Heart right ventricle (tissue), 16 donors: ENCODE measurements around the gene EFNB3. TPM values are rescaled to one million over a fixed set of nuclear protein-coding genes. Genes with fewer than 3 reads are reported as not detected.
A peak's percentile ranks its signal among the peaks of the same experiment; 100 is the strongest.

Experiments used
- ATAC-seq, 8 donors: fragments of 200-7000 bp; cut with Tn5 transposase; one replicate each; pipeline ENCODE4 v1.9.1; 2020; ENCODE audit warnings: mild to moderate bottlenecking in 8 of 8, moderate library complexity in 8 of 8, moderate number of reproducible peaks in 1 of 8
- DNase-seq, 2 donors: peaks; one replicate each; pipeline ENCODE4 v3.0.0-alpha.2; 2020
- H3K27ac ChIP-seq, 10 donors: fragments of 200-600 bp; sonication (generic) in 2 of 10; one replicate each; pipeline versions ENCODE4 v1.5.0 to v1.8.0; 2020 to 2022; ENCODE audit warnings: mild to moderate bottlenecking in 3 of 10
- H3K27me3 ChIP-seq, 7 donors: fragments of 200-600 bp; one replicate each; pipeline ENCODE4 v1.8.0; 2021 to 2022; ENCODE audit warnings: mild to moderate bottlenecking in 2 of 7
- H3K36me3 ChIP-seq, 9 donors: fragments of 200-600 bp; sonication (generic) in 1 of 9; one replicate each; pipeline versions ENCODE4 v1.5.0 to v1.8.0; 2020 to 2022; ENCODE audit warnings: mild to moderate bottlenecking in 2 of 9
- H3K4me1 ChIP-seq, 9 donors: fragments of 200-600 bp; sonication (generic) in 1 of 9; one replicate each; pipeline versions ENCODE4 v1.5.0 to v1.8.0; 2020 to 2022; ENCODE audit warnings: mild to moderate bottlenecking in 4 of 9
- H3K4me3 ChIP-seq, 10 donors: fragments of 200-600 bp; sonication (generic) in 2 of 10; one replicate each; pipeline versions ENCODE4 v1.5.0 to v1.8.0; 2020 to 2022; ENCODE audit warnings: mild to moderate bottlenecking in 7 of 10, moderate library complexity in 2 of 10
- H3K9me3 ChIP-seq, 11 donors: fragments of 200-600 bp in 10 of 11; sonication (generic) in 2 of 11; one replicate each; pipeline versions ENCODE4 v1.5.0 to v1.8.0; 2013 to 2022; ENCODE audit warnings: mild to moderate bottlenecking in 2 of 11, control low read depth in 1 of 11, moderate library complexity in 1 of 11
- WGBS, 2 donors: extraction: QIAGEN DNeasy Blood & Tissue Kit; methylation state at CpG; one replicate each; pipeline ENCODE4 v1.1.7; 2013; ENCODE audit warnings: inconsistent platforms in 1 of 2; 5-methylcytosine and 5-hydroxymethylcytosine counted together
- intact Hi-C, 10 donors: fragments of 100-400 bp; cut with DNase I; formaldehyde crosslinking; loops; one replicate each; pipeline versions ENCODE4 v1.11.1 to v1.14.2; 2022
- polyA plus RNA-seq, 2 donors: library from polyadenylated mRNA; stranded (reverse); fragments of 200-250 nt; gene quantifications; one replicate each; pipeline ENCODE4 v1.2.3, GENCODE V29; 2013
- total RNA-seq, 10 donors: library from RNA; stranded (reverse); fragmentation: NEBNext Ultra II Directional in 3 of 10; extraction: Animal tissue kit (Norgen Biotek cat#: 25700) in 3 of 10; gene quantifications; one replicate each; pipeline versions ENCODE4 v1.2.1 to v1.2.4, GENCODE V29; 2021 to 2023
- TF ChIP-seq, protein P1 (sequence below), 9 donors: fragments of 200-600 bp; sonication (generic) in 2 of 9; IDR thresholded peaks; one replicate each; pipeline versions ENCODE4 v1.5.0 to v1.8.0; 2021 to 2022; ENCODE audit warnings: antibody characterized with exemption in 9 of 9, mild to moderate bottlenecking in 5 of 9, moderate library complexity in 1 of 9
- donor health status: Arrhythmogenic right ventricular cardiomyopathy.
- donor health status: ischemic (EF 13 %, LVEDD 7.1; RV severe dilation, severe dysfunction).
- donor health status: healthy with polysubstance abuse.
- donor health status: DM: no; HTN: yes; CAD: no.
- donor health status: DM: no; HTN: no; CAD: no.
- donor health status: ischemic (EF 25% LVEDD 6.9; RV normal size, moderate dysfunction).
- donor health status: ischemic (EF 25% LVEDD 5.7; RV mildly dilated, moderate dysfunction).
- donor health status: healthy.
- donor health status: DM: yes; HTN: yes; CAD: no.
- donor health status: Ischemic cardiomyopathy.
- donor health status: ischemic (EF 35%, LVEDD 5.7; RV mildly dilated, moderate dysfunction).
- donor health status: nonischemic (EF 11% LVEDD 7.7; RV severe dilation, severe dysfunction).
- donor health status: DM: yes; HTN: yes; CAD: no.
- donor health status: PGD.
- donor health status: ischemic (EF 29% LVEDD 5.4; RV normal size, mild dysfunction).
- donor health status: nonischemic (EF 23%, LVEDD 6.1; RV moderate dilation, normal function).

The EFNB3 gene
- total and polyA plus RNA-seq, 12 donors: 0.17 to 1.3 (median 0.53) TPM

DNA sequence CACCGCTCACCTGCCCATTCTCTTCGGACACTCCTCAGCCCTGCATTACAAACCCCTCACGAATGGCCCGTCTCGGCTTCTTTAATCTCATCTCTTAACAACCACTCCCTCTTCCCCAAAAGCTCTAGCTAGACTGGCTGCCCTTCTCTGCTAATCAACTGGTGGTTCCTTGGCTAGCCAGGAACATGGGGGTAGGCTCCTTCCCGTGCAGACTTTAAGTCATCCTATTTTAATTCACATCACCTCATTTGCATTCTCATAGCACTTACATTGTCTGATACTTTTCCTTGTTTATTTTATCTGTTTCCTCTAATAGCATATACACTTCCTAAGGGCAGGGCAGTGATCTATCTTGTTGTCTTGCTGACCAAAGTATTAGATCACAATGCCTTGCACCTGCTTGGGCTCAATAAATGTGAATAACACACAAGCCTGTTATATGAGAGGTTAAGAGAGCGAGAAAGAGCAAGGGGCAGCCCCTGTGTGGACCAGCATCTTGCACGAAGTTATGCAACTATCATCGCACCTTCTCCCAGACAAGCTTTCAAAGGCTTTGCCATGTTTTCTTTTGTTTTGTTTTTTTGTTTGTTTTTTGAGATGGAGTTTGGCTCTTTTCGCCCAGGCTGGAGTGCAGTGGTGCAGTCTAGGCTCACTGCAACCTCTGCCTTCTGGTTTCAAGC lies 27.5 kb upstream of the EFNB3 start:
- DNase-seq: no peak
- intact Hi-C loops: no loop called here
- peaks cover 0 to 39% (median 32%) of the 10 kb centered on the region in 9 donors for H3K36me3 ChIP-seq
- H3K4me3 ChIP-seq: no peak overlapping the region
- no peak for ATAC-seq
- TF ChIP-seq, protein P1, sequence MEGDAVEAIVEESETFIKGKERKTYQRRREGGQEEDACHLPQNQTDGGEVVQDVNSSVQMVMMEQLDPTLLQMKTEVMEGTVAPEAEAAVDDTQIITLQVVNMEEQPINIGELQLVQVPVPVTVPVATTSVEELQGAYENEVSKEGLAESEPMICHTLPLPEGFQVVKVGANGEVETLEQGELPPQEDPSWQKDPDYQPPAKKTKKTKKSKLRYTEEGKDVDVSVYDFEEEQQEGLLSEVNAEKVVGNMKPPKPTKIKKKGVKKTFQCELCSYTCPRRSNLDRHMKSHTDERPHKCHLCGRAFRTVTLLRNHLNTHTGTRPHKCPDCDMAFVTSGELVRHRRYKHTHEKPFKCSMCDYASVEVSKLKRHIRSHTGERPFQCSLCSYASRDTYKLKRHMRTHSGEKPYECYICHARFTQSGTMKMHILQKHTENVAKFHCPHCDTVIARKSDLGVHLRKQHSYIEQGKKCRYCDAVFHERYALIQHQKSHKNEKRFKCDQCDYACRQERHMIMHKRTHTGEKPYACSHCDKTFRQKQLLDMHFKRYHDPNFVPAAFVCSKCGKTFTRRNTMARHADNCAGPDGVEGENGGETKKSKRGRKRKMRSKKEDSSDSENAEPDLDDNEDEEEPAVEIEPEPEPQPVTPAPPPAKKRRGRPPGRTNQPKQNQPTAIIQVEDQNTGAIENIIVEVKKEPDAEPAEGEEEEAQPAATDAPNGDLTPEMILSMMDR (IDR thresholded peaks at IDR 0.05): no peak
- H3K27ac ChIP-seq: no peak overlapping the region
- no peaks in the 10 kb centered on the region for H3K27me3 ChIP-seq
- WGBS, 2 donors: 76 to 79% methylated on average over 10 of the region's 10 CpGs
- H3K4me1 ChIP-seq: no peaks in the 10 kb centered on the region
- peaks cover 0 to 15% (median 9%) of the 10 kb centered on the region in 11 donors for H3K9me3 ChIP-seq

DNA sequence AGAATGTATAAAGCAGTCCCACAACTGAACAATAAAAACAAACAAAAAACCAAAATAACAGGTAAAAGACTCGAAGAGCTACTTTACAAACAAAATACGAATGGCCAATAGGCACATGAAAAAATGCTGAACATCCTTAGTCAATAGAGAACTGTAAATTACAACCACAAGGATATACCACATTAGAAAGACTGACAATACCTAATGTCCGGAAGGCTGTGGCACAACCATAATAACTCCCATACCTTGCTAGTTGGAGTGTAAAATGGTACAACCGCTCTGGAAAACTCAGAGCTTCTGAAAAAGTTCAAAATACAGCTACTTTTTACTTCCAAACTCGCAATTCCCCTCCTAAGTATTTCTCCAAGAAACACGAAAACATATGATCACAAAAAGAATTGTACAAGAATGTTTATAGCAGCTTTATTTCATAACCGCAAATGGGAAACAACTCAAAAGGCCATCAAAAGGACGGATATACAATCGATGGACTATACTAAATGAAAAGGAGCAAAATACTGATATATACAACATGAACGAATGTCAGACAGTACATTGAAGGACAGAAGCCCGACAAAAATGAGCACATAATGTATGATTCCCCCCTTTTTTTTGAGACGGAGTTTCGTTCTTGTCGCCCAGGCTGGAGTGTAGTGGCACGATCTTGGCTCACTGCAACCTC lies 20.0 kb upstream of the EFNB3 start:
- ATAC-seq (no peak), DNase-seq (no peak)
- WGBS, 2 donors: 69% methylated on average over 15 of the region's 15 CpGs
- peak overlapping the region; percentile 84 to 97 (median 94) for H3K27ac ChIP-seq
- peaks cover 6 to 36% (median 25%) of the 10 kb centered on the region in 9 donors for H3K4me1 ChIP-seq
- no peaks in the 10 kb centered on the region for H3K9me3 ChIP-seq
- intact Hi-C loops: loop anchor here in 6 of 10 donors (5.0 to 10.0 kb wide), 6 partner anchors 33 to 330 kb away; partner anchors contain the start of genes SHBG (in 5 of the 6), MPDU1 (in 2 of the 6), ATP1B2 (in 1 of the 6) and FXR2 (in 1 of the 6)
- TF ChIP-seq, protein P1 (IDR thresholded peaks at IDR 0.05): no peak
- H3K4me3 ChIP-seq: peak overlapping the region; percentile 68 to 97 (median 80)
- peaks cover 0 to 12% (median 0%) of the 10 kb centered on the region in 9 donors for H3K36me3 ChIP-seq
- no peaks in the 10 kb centered on the region for H3K27me3 ChIP-seq

DNA sequence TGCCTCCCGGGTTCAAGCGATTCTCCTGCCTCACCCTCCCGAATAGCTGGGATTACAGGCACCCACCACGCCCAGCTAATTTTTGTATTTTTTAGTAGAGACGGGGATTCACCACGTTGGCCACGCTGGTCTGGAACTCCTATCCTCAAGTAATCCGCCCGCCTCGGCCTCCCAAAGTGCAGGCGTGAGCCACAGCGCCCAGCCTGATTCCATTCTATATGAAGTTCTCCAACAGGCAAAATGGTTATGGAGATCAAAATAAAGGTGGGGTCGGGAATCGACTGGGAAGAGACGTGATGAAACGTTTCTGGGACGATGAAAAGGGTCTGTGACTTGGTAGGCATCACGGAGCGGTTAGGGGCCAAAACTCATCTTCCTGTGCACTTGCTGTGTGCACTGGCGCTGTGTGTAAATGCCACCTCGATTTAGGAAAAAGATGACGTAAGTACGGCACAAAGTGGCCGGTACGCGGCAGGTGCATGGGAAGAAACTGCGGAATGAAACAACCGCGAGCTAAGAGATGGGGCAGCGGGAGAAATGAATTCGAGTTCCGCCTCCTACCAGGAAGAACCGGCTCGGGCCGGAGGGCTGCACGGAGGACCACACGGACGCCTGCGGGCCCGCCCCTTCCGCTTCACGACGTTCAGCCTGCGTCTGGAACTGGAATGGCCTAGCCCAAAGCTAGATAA lies 19.3 kb upstream of the EFNB3 start:
- Histone ChIP-seq H3K27me3 (no peaks in the 10 kb centered on the region), H3K4me1 (peaks cover 6 to 36% (median 25%) of the 10 kb centered on the region in 9 donors), H3K4me3 (peak overlapping the region; percentile 68 to 97 (median 80)), H3K27ac (peak overlapping the region; percentile 84 to 97 (median 94)), H3K9me3 (no peaks in the 10 kb centered on the region), H3K36me3 (peaks cover 0 to 19% (median 0%) of the 10 kb centered on the region in 9 donors)
- 4% methylated on average over 44 of the region's 44 CpGs for whole genome bisulfite sequencing, 2 donors
- ATAC-seq (peak; percentile 76 to 88 (median 83)), DNase-seq (peak; percentile 92 to 94)
- intact Hi-C loops: loop anchor here in 8 of 10 donors (2.0 to 10.0 kb wide), 9 partner anchors 33 to 331 kb away; partner anchors contain the start of genes SHBG (in 5 of the 8), FXR2 (in 2 of the 8), MPDU1 (in 2 of the 8) and SAT2 (in 2 of the 8)
- TF ChIP-seq, protein P1 (IDR thresholded peaks at IDR 0.05): no peak
